Measurements from ENCODE around the gene YPEL2. TPM values are rescaled to one million over a fixed set of nuclear protein-coding genes. Genes with fewer than 3 reads are reported as not detected.

YPEL2 gene
- total RNA-seq, 1 experiment from 2014 or later: 2.2 TPM

DNA sequence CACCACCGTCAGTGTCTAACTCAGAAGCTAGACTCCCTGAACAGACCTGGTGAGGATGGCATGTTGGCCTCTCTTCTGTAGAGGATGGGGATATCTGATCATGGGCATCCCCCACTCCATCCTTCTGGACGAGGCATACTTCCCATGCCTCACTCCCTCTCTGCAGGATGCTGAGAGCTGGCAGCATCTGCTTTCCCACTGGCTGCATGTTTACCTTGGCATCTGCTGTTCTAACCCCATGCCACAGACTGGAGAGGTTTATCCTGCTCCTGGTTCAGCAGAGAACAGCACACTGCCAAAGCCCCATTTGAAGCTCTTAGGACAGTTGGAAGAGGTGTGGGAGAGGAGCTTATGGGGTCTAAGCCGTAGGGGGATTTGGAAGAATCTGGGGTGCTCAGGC, 46.0 kb downstream of the YPEL2 start (continued):
- TF ChIP-seq, protein P1, sequence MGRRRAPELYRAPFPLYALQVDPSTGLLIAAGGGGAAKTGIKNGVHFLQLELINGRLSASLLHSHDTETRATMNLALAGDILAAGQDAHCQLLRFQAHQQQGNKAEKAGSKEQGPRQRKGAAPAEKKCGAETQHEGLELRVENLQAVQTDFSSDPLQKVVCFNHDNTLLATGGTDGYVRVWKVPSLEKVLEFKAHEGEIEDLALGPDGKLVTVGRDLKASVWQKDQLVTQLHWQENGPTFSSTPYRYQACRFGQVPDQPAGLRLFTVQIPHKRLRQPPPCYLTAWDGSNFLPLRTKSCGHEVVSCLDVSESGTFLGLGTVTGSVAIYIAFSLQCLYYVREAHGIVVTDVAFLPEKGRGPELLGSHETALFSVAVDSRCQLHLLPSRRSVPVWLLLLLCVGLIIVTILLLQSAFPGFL (CRISPR knock-in tag; IDR thresholded peaks at IDR 0.05; ENCODE audit: borderline replicate concordance): no peak

DNA sequence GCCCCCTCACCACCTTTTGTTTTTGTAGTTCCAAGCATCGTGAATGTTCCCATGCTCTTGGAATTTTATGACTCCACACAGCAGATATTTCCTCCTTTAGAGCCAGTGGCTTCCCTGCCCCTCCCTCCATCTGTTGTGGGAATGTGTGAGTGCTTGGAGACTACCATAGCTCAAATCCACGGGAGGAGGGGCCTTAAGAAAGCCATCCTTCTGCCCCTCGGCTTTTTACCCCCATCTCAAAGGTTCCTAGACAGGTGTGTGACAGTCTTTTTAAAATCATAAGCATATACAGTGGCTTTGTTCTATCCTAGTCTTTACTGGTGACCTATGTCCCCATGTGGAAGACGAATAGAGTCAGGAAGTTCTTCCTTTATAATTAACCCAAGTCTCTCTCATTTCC, 47.2 kb downstream of the YPEL2 start:
- Mint-ChIP-seq H3K4me1 (peaks cover 12% of the 10 kb centered on the region), H3K9me3 (peaks cover 3% of the 10 kb centered on the region; the same call in 1 of the 2 replicates), H3K27ac (no peak overlapping the region), H3K27me3 (ENCODE audit: low read depth) (no peaks in the 10 kb centered on the region), H3K4me3 (no peak overlapping the region), H3K36me3 (no peaks in the 10 kb centered on the region)
- ATAC-seq (no peak), DNase-seq (ENCODE audit: low spot score) (no peak)
- ChIA-PET CTCF (no interaction called here), POLR2A (no interaction called here)
- TF ChIP-seq KAT7 (CRISPR knock-in tag; IDR thresholded peaks at IDR 0.05; ENCODE audit: borderline replicate concordance): no peak
- no peak for TF ChIP-seq ZNF219 (CRISPR knock-in tag; IDR thresholded peaks at IDR 0.05; ENCODE audit: borderline replicate concordance)
- TF ChIP-seq, protein P2, sequence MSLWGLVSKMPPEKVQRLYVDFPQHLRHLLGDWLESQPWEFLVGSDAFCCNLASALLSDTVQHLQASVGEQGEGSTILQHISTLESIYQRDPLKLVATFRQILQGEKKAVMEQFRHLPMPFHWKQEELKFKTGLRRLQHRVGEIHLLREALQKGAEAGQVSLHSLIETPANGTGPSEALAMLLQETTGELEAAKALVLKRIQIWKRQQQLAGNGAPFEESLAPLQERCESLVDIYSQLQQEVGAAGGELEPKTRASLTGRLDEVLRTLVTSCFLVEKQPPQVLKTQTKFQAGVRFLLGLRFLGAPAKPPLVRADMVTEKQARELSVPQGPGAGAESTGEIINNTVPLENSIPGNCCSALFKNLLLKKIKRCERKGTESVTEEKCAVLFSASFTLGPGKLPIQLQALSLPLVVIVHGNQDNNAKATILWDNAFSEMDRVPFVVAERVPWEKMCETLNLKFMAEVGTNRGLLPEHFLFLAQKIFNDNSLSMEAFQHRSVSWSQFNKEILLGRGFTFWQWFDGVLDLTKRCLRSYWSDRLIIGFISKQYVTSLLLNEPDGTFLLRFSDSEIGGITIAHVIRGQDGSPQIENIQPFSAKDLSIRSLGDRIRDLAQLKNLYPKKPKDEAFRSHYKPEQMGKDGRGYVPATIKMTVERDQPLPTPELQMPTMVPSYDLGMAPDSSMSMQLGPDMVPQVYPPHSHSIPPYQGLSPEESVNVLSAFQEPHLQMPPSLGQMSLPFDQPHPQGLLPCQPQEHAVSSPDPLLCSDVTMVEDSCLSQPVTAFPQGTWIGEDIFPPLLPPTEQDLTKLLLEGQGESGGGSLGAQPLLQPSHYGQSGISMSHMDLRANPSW (CRISPR knock-in tag; conservative IDR thresholded peaks at IDR 0.05; ENCODE audit: low read depth): no peak
- TF ChIP-seq EMX1 (CRISPR knock-in tag; IDR thresholded peaks at IDR 0.05): no peak
- TF ChIP-seq FOXP1 (CRISPR knock-in tag; IDR thresholded peaks at IDR 0.05; ENCODE audit: borderline replicate concordance): no peak
- no peak for TF ChIP-seq TP53 (CRISPR knock-in tag; IDR thresholded peaks at IDR 0.05)
- TF ChIP-seq GABPB1 (CRISPR knock-in tag; IDR thresholded peaks at IDR 0.05): no peak
- TF ChIP-seq ZBTB21 (CRISPR knock-in tag; IDR thresholded peaks at IDR 0.05; ENCODE audit: borderline replicate concordance): no peak

DNA sequence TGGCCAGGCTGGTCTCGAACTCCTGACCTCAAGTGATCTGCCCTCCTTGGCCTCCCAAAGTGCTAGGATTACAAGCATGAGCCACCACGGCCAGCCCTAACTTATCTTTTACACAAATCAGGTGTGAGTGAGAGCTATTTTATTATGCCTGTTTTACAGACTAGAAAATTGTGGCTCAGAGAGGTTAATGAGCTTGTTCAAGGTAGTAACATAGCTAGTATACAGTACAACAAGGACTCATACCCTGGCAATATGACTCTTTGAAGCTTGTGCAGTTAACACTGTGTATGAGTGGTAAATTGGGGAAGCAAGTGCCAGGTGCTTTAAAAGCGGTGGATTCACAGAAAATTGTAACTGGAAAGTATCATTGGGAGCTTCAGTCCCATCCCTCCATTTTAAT, 49.0 kb downstream of the YPEL2 start:
- H3K36me3 Mint-ChIP-seq: no peaks in the 10 kb centered on the region
- H3K27me3 Mint-ChIP-seq (ENCODE audit: low read depth): no peaks in the 10 kb centered on the region
- ATAC-seq (no peak), DNase-seq (ENCODE audit: low spot score) (no peak)
- peak overlapping the region; percentile 54; the same call in 1 of the 2 replicates for H3K27ac Mint-ChIP-seq
- TF ChIP-seq SMAD4 (CRISPR knock-in tag; IDR thresholded peaks at IDR 0.05): no peak
- no peak for TF ChIP-seq HMGA2 (CRISPR knock-in tag; IDR thresholded peaks at IDR 0.05)
- no peak for TF ChIP-seq FOXJ3 (CRISPR knock-in tag; IDR thresholded peaks at IDR 0.05; ENCODE audit: borderline replicate concordance)
- no peak for TF ChIP-seq NFE2L1 (CRISPR knock-in tag; IDR thresholded peaks at IDR 0.05)
- TF ChIP-seq, protein P3, sequence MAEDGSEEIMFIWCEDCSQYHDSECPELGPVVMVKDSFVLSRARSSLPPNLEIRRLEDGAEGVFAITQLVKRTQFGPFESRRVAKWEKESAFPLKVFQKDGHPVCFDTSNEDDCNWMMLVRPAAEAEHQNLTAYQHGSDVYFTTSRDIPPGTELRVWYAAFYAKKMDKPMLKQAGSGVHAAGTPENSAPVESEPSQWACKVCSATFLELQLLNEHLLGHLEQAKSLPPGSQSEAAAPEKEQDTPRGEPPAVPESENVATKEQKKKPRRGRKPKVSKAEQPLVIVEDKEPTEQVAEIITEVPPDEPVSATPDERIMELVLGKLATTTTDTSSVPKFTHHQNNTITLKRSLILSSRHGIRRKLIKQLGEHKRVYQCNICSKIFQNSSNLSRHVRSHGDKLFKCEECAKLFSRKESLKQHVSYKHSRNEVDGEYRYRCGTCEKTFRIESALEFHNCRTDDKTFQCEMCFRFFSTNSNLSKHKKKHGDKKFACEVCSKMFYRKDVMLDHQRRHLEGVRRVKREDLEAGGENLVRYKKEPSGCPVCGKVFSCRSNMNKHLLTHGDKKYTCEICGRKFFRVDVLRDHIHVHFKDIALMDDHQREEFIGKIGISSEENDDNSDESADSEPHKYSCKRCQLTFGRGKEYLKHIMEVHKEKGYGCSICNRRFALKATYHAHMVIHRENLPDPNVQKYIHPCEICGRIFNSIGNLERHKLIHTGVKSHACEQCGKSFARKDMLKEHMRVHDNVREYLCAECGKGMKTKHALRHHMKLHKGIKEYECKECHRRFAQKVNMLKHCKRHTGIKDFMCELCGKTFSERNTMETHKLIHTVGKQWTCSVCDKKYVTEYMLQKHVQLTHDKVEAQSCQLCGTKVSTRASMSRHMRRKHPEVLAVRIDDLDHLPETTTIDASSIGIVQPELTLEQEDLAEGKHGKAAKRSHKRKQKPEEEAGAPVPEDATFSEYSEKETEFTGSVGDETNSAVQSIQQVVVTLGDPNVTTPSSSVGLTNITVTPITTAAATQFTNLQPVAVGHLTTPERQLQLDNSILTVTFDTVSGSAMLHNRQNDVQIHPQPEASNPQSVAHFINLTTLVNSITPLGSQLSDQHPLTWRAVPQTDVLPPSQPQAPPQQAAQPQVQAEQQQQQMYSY (CRISPR knock-in tag; IDR thresholded peaks at IDR 0.05): no peak
- TF ChIP-seq JUN (CRISPR knock-in tag; IDR thresholded peaks at IDR 0.05): no peak
- ChIA-PET CTCF (interaction anchor here (1.5 kb wide), 1 partner anchor 15 kb away, joined by 4 read pairs; no protein-coding TSS in a partner anchor), POLR2A (interaction anchor here (0.6 kb wide), 1 partner anchor 177 kb away, joined by 8 read pairs; no protein-coding TSS in a partner anchor)
- H3K4me3 Mint-ChIP-seq: no peak overlapping the region
- H3K9me3 Mint-ChIP-seq: peaks cover 3% of the 10 kb centered on the region; the same call in 1 of the 2 replicates
- peaks cover 10% of the 10 kb centered on the region for H3K4me1 Mint-ChIP-seq

All from WTC11 (cell line).